Measurements from ENCODE around the gene NTN1. TPM values are rescaled to one million over a fixed set of nuclear protein-coding genes. Genes with fewer than 3 reads are reported as not detected.

Gene NTN1
- total RNA-seq, 2 experiments from 2014 or later, result not detected

DNA sequence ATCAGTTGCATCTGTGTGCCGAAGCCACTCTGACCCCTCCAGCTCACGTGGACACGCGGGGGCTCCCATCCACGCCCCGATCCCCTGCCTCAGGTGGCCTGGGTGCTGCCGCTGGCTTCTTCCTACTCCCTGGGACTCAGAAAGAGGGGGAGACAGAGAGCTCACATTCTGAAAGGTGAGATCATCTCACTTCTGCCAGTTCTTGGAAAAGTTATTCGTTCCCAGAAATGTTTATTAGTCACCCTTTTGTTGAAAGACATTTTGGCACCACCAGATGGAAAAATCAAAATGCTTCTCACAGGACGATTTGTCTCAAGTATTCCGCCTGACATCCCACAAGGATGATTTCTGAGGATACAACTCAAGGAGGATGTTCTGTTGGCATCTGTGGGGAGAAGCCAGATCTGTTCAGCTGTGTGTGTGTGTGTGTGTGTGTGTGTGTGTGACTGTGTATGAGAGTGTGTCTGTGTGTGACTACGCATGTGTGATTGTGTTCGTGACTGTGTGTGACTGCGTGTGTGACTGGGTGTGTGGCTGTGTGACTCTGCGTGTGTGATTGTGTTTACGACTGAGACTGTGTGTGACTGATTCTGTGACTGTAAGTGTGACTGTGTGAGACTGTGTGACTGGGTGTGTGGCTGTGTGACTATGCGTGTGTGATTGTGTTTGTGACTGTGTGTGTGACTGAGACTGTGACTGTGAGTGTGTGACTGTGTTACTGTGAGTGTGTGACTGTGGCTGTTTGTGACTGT lies 207.3 kb downstream of the NTN1 start:
- Histone ChIP-seq H3K9me2 (ENCODE audit: insufficient read depth, low read length) (no peaks in the 10 kb centered on the region), H3K4me2 (ENCODE audit: low read length) (no peak overlapping the region), H3K36me3 (ENCODE audit: insufficient read depth, low read length) (no peaks in the 10 kb centered on the region), H3K4me3 (ENCODE audit: low read depth, low read length, poor library complexity, severe bottlenecking) (no peak overlapping the region), H3K79me2 (ENCODE audit: insufficient read depth, low read depth, low read length) (no peaks in the 10 kb centered on the region), H2AFZ (ENCODE audit: low read length) (no peak overlapping the region), H4K20me1 (ENCODE audit: insufficient read depth, low read length) (no peaks in the 10 kb centered on the region), H3K9me3 (ENCODE audit: low read length) (no peaks in the 10 kb centered on the region), H3K27ac (ENCODE audit: low read depth, low read length, poor library complexity, severe bottlenecking) (no peak overlapping the region), H3K4me1 (ENCODE audit: insufficient read depth, low read length, poor library complexity, severe bottlenecking) (no peaks in the 10 kb centered on the region)
- ChIA-PET POLR2A (interaction anchor here (0.6 kb wide), 1 partner anchor 80 kb away, joined by 3 read pairs; no protein-coding TSS in a partner anchor), CTCF (ENCODE audit: unreplicated experiment) (no interaction called here)
- DNase-seq (ENCODE audit: low spot score), result no peak
- no TSS peak for BruUV-seq (replicated peaks)
- intact Hi-C loops (cut with micrococcal nuclease; ENCODE audit: unreplicated experiment), result no loop called here
- TF ChIP-seq CTCF (conservative IDR thresholded peaks at IDR 0.05; ENCODE audit: low read length) (no peak), EZH2phosphoT487 (IDR thresholded peaks at IDR 0.05; ENCODE audit: borderline replicate concordance, low read depth, low read length) (no peak)

DNA sequence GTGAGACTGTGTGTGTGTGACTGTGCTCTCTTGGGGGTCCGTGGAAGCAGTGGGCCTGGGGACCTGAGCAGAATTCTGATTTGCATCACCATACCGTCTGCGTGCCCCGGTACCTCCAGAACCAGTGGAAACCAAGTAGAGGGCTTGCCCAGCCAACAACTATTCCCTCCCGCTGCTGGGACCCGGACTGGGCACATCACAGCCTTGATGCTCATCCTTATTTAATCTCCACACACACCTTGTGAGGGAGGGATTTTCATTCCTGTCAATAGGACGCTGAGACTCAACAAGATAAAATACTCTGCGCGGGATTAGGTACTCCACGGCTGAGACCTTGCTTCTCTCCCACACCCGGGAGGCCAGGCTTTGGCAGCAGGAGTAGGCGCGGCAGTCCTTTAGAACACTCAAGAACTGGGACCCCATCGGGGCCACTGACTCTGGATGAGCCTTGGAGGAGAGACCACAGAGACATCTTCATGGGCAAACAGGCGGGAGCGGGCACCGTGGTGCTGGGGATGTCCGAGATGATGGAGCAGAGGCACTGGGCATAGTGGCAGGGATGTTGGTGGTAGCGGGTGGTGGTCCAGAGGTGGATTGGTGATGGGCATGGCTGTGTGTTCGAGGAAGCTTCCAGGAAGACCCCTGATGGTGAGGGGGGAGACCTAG lies 208.0 kb downstream of the NTN1 start:
- intact Hi-C loops (cut with micrococcal nuclease; ENCODE audit: unreplicated experiment), result no loop called here
- POLR2A ChIA-PET, result no interaction called here
- Histone ChIP-seq H3K4me2 (ENCODE audit: low read length) (no peak overlapping the region), H3K79me2 (ENCODE audit: insufficient read depth, low read depth, low read length) (no peaks in the 10 kb centered on the region), H3K4me1 (ENCODE audit: insufficient read depth, low read length, poor library complexity, severe bottlenecking) (no peaks in the 10 kb centered on the region), H3K36me3 (ENCODE audit: insufficient read depth, low read length) (no peaks in the 10 kb centered on the region), H3K9me3 (ENCODE audit: low read length) (no peaks in the 10 kb centered on the region), H3K4me3 (ENCODE audit: low read depth, low read length, poor library complexity, severe bottlenecking) (no peak overlapping the region), H3K27ac (ENCODE audit: low read depth, low read length, poor library complexity, severe bottlenecking) (no peak overlapping the region), H4K20me1 (ENCODE audit: insufficient read depth, low read length) (no peaks in the 10 kb centered on the region), H3K9me2 (ENCODE audit: insufficient read depth, low read length) (no peaks in the 10 kb centered on the region), H2AFZ (ENCODE audit: low read length) (no peak overlapping the region)
- no peak for TF ChIP-seq CTCF (conservative IDR thresholded peaks at IDR 0.05; ENCODE audit: low read length)
- TF ChIP-seq EZH2phosphoT487 (IDR thresholded peaks at IDR 0.05; ENCODE audit: borderline replicate concordance, low read depth, low read length), result no peak
- BruUV-seq (replicated peaks), result no TSS peak
- CTCF ChIA-PET (ENCODE audit: unreplicated experiment), result no interaction called here
- DNase-seq (ENCODE audit: low spot score), result no peak

GRCh38 chr17:9229826-9230201 lies 208.5 kb downstream of the NTN1 start:
- ChIA-PET POLR2A (no interaction called here), CTCF (ENCODE audit: unreplicated experiment) (no interaction called here)
- Histone ChIP-seq H3K79me2 (ENCODE audit: insufficient read depth, low read depth, low read length) (no peaks in the 10 kb centered on the region), H3K4me2 (ENCODE audit: low read length) (no peak overlapping the region), H3K9me2 (ENCODE audit: insufficient read depth, low read length) (no peaks in the 10 kb centered on the region), H3K4me1 (ENCODE audit: insufficient read depth, low read length, poor library complexity, severe bottlenecking) (no peaks in the 10 kb centered on the region), H3K9me3 (ENCODE audit: low read length) (no peaks in the 10 kb centered on the region), H3K36me3 (ENCODE audit: insufficient read depth, low read length) (no peaks in the 10 kb centered on the region), H3K4me3 (ENCODE audit: low read depth, low read length, poor library complexity, severe bottlenecking) (no peak overlapping the region), H2AFZ (ENCODE audit: low read length) (no peak overlapping the region), H3K27ac (ENCODE audit: low read depth, low read length, poor library complexity, severe bottlenecking) (no peak overlapping the region), H4K20me1 (ENCODE audit: insufficient read depth, low read length) (no peaks in the 10 kb centered on the region)
- TF ChIP-seq CTCF (conservative IDR thresholded peaks at IDR 0.05; ENCODE audit: low read length) (no peak), EZH2phosphoT487 (IDR thresholded peaks at IDR 0.05; ENCODE audit: borderline replicate concordance, low read depth, low read length) (no peak)
- intact Hi-C loops (cut with micrococcal nuclease; ENCODE audit: unreplicated experiment), result no loop called here
- BruUV-seq (replicated peaks), result no TSS peak
- DNase-seq (ENCODE audit: low spot score), result no peak

All from OCI-LY7 (cell line).